ENCODE data around the gene VWA2. TPM values are rescaled to one million over a fixed set of nuclear protein-coding genes. Genes with fewer than 3 reads are reported as not detected.

Gene VWA2
- total RNA-seq, 1 donor from 2014 or later = not detected

- no peak for ATAC-seq (ENCODE audit: low read depth)
- CTCF ChIA-PET = no interaction called here
- no peak for TF ChIP-seq CTCF (IDR thresholded peaks at IDR 0.05)
- Mint-ChIP-seq H3K27ac (no peak overlapping the region), H3K36me3 (ENCODE audit: low read depth) (no peaks in the 10 kb centered on the region), H3K4me3 (no peak overlapping the region), H3K4me1 (peaks cover under 1% of the 10 kb centered on the region), H3K27me3 (peaks cover 32% of the 10 kb centered on the region), H3K9me3 (no peaks in the 10 kb centered on the region)
- no peak for DNase-seq
- intact Hi-C loops (cut with micrococcal nuclease) = no loop called here
- POLR2A ChIA-PET = no interaction called here
Observed at GRCh38 chr10:114244126-114244525, 5.1 kb downstream of the VWA2 start.

- Mint-ChIP-seq H3K4me3 (no peak overlapping the region), H3K27ac (no peak overlapping the region), H3K9me3 (no peaks in the 10 kb centered on the region), H3K4me1 (no peaks in the 10 kb centered on the region), H3K27me3 (peaks cover 27% of the 10 kb centered on the region), H3K36me3 (ENCODE audit: low read depth) (no peaks in the 10 kb centered on the region)
- TF ChIP-seq CTCF (IDR thresholded peaks at IDR 0.05) = no peak
- ChIA-PET POLR2A (no interaction called here), CTCF (no interaction called here)
- intact Hi-C loops (cut with micrococcal nuclease) = no loop called here
- ATAC-seq (ENCODE audit: low read depth) (no peak), DNase-seq (no peak)
Observed at GRCh38 chr10:114245121-114245791, 6.2 kb downstream of the VWA2 start.

- intact Hi-C loops (cut with micrococcal nuclease) = no loop called here
- DNase-seq = no peak
- H3K27ac Mint-ChIP-seq = no peak overlapping the region
- H3K4me1 Mint-ChIP-seq = no peaks in the 10 kb centered on the region
- H3K27me3 Mint-ChIP-seq = peaks cover 19% of the 10 kb centered on the region
- no peak overlapping the region for H3K4me3 Mint-ChIP-seq
- TF ChIP-seq CTCF (IDR thresholded peaks at IDR 0.05) = no peak
- no peaks in the 10 kb centered on the region for H3K9me3 Mint-ChIP-seq
- POLR2A ChIA-PET = no interaction called here
- ATAC-seq (ENCODE audit: low read depth) = no peak
- H3K36me3 Mint-ChIP-seq (ENCODE audit: low read depth) = no peaks in the 10 kb centered on the region
- CTCF ChIA-PET = no interaction called here
Observed at GRCh38 chr10:114246679-114247305, 7.7 kb downstream of the VWA2 start.

GRCh38 chr10:114250236-114250635, 11.2 kb downstream of the VWA2 start:
- H3K27me3 Mint-ChIP-seq = peaks cover 8% of the 10 kb centered on the region
- DNase-seq (no peak), ATAC-seq (ENCODE audit: low read depth) (no peak)
- H3K4me3 Mint-ChIP-seq = no peak overlapping the region
- intact Hi-C loops (cut with micrococcal nuclease) = no loop called here
- H3K27ac Mint-ChIP-seq = no peak overlapping the region
- no peak for TF ChIP-seq CTCF (IDR thresholded peaks at IDR 0.05)
- no peaks in the 10 kb centered on the region for H3K36me3 Mint-ChIP-seq (ENCODE audit: low read depth)
- ChIA-PET CTCF (no interaction called here), POLR2A (no interaction called here)
- no peaks in the 10 kb centered on the region for H3K9me3 Mint-ChIP-seq
- H3K4me1 Mint-ChIP-seq = no peaks in the 10 kb centered on the region

GRCh38 chr10:114250716-114251115, 11.7 kb downstream of the VWA2 start:
- H3K4me3 Mint-ChIP-seq = no peak overlapping the region
- no peak for ATAC-seq (ENCODE audit: low read depth)

More at GRCh38 chr10:114250716-114251115, 11.7 kb downstream of the VWA2 start:
- DNase-seq = no peak
- ChIA-PET POLR2A (no interaction called here), CTCF (no interaction called here)
- Mint-ChIP-seq H3K36me3 (ENCODE audit: low read depth) (no peaks in the 10 kb centered on the region), H3K27ac (no peak overlapping the region), H3K9me3 (no peaks in the 10 kb centered on the region), H3K27me3 (peaks cover 8% of the 10 kb centered on the region), H3K4me1 (peaks cover 3% of the 10 kb centered on the region)
- intact Hi-C loops (cut with micrococcal nuclease) = no loop called here
- TF ChIP-seq CTCF (IDR thresholded peaks at IDR 0.05) = no peak

Measured in activated B cell treated with CpG ODN at 0.5 μM for 24 hours (primary cell).